HCT116 (cell line): ENCODE results near the gene TLE4.
"Not testable (repeated sequence)": the region's sequence is repeated elsewhere in the genome, so short reads cannot be mapped to it uniquely, and the experiment has no call there.

Experiments used
- CTCF ChIP-seq, 3 experiments: fragments of 200-600 bp in 1 of 3; sonication (generic) in 1 of 3; IDR thresholded peaks in 2 of 3; conservative IDR thresholded peaks in 1 of 3; 2 replicates each; pipeline ENCODE4 v1.5.1; 2012 to 2017; ENCODE audit warnings: low read depth in 2 of 3, low read length in 2 of 3, antibody characterized with exemption in 1 of 3, borderline replicate concordance in 1 of 3, control low read depth in 1 of 3, mild to moderate bottlenecking in 1 of 3, mixed read lengths in 1 of 3, mixed run types in 1 of 3, moderate library complexity in 1 of 3; ENCODE audit not compliant: insufficient read depth in 1 of 3
- FOSL1 ChIP-seq: IDR thresholded peaks from 2 replicates; pipeline ENCODE4 v1.6.1; 2012; ENCODE audit warnings: low read depth
- JUND ChIP-seq: IDR thresholded peaks from 2 replicates; pipeline ENCODE4 v1.6.1; 2012
- POLR2A ChIP-seq: IDR thresholded peaks from 2 replicates; pipeline ENCODE4 v1.7.0; 2011; ENCODE audit warnings: borderline replicate concordance; ENCODE audit not compliant: insufficient read depth, insufficient read length; ENCODE audit errors: extremely low read depth
- POLR2AphosphoS5 ChIP-seq: IDR thresholded peaks from 2 replicates; pipeline ENCODE4 v1.6.1; 2011; ENCODE audit warnings: mild to moderate bottlenecking, low read depth, low read length, moderate library complexity
- ZBTB33 ChIP-seq: IDR thresholded peaks from 2 replicates; pipeline ENCODE4 v1.6.1; 2011; ENCODE audit warnings: mild to moderate bottlenecking, low read length, moderate library complexity; ENCODE audit not compliant: insufficient replicate concordance; ENCODE audit errors: extremely low read depth

- not testable (repeated sequence) for TF ChIP-seq FOSL1; POLR2A; ZBTB33; CTCF (IDR thresholded peaks at IDR 0.05 in 2 of 3, conservative IDR thresholded peaks at IDR 0.05 in 1 of 3; ENCODE audit: borderline replicate concordance in 1 of 3, insufficient read depth in 1 of 3, low read depth in 2 of 3, low read length in 2 of 3); POLR2AphosphoS5; JUND
These were observed 68.3 kb downstream of the TLE4 start for GRCh38 chr9:79640067-79640466.
